Measurements from ENCODE around the gene POU2F3. TPM values are rescaled to one million over a fixed set of nuclear protein-coding genes. Genes with fewer than 3 reads are reported as not detected.
A peak's percentile ranks its signal among the peaks of the same experiment; 100 is the strongest.

The POU2F3 gene
- total RNA-seq, 4 donors from 2014 or later: 0.22 TPM; not detected in 3

DNA sequence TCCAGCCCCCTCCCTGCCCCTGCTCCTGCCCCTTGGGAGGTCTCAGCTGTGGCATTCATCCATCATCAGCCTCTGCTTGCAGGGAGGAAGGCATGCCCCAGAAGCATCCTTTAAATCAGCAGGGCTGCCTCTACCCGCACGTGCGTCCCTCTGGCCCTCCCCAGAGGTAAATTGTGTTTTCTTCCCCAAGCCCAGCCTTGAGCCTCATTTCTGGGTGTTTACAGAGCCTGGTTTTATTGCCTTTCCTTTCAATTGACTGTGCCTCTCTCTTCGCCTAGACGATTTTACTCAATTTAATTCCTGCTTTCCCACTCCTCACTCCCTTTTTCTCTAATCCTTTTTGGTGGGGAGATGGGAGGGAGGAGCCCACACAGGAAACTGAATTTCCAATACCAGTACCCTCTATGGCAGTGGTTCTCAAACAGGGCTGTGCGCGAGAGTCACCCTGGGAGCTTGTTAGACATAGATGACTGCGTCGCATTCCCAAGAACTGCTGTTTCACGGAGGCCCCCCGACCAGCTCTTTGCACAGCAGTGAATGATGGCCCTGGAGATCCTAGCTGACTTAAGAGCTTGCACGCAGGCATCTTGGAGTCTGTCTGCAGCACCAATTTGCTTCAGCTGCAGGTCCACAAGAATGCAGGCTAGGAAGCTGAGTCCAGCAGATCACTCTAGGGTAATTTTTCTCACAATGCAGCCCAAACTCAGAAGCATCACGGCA, 44.2 kb upstream of the POU2F3 start:
- no peak for TF ChIP-seq POLR2A (IDR thresholded peaks at IDR 0.05)
- TF ChIP-seq EP300 (IDR thresholded peaks at IDR 0.05): no peak
- TF ChIP-seq, protein P1, sequence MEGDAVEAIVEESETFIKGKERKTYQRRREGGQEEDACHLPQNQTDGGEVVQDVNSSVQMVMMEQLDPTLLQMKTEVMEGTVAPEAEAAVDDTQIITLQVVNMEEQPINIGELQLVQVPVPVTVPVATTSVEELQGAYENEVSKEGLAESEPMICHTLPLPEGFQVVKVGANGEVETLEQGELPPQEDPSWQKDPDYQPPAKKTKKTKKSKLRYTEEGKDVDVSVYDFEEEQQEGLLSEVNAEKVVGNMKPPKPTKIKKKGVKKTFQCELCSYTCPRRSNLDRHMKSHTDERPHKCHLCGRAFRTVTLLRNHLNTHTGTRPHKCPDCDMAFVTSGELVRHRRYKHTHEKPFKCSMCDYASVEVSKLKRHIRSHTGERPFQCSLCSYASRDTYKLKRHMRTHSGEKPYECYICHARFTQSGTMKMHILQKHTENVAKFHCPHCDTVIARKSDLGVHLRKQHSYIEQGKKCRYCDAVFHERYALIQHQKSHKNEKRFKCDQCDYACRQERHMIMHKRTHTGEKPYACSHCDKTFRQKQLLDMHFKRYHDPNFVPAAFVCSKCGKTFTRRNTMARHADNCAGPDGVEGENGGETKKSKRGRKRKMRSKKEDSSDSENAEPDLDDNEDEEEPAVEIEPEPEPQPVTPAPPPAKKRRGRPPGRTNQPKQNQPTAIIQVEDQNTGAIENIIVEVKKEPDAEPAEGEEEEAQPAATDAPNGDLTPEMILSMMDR (IDR thresholded peaks at IDR 0.05): no peak
- Histone ChIP-seq H3K27ac (peak overlapping the region in 1 of 4 donors; percentile 66), H3K4me1 (peaks cover 0 to 72% (median 26%) of the 10 kb centered on the region in 4 donors), H3K4me3 (no peak overlapping the region), H3K36me3 (no peaks in the 10 kb centered on the region), H3K9me3 (no peaks in the 10 kb centered on the region), H3K27me3 (no peaks in the 10 kb centered on the region)
- DNase-seq (ENCODE audit: low spot score in 2 of 2): no peak
- 60 to 67% methylated on average over 13 of the region's 13 CpGs for WGBS, 2 donors

DNA sequence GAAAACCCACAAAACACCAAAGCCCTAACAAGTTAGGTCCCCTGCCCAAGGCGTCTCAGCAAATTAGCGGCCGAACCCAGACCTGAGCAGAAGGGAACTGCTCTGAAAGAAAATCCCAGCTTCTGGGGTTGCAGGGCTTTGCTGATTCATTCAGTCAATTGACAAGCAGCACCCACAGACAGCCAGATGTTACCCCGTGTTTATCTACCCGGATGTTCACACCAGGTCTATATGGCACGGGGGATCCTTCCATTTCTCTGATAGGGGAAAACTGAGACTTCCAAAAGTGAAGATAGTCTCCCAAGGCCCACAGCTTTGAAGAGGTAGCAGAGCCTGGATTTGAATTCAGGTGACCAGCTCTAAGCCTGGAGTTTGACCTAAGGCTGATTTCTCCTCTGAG, 43.1 kb upstream of the POU2F3 start:
- Histone ChIP-seq H3K27me3 (no peaks in the 10 kb centered on the region), H3K4me3 (no peak overlapping the region), H3K36me3 (no peaks in the 10 kb centered on the region), H3K4me1 (peaks cover 0 to 63% (median 26%) of the 10 kb centered on the region in 4 donors), H3K27ac (peak overlapping the region in 3 of 4 donors; percentile 62 to 77 (median 66)), H3K9me3 (no peaks in the 10 kb centered on the region)
- no peak for DNase-seq (ENCODE audit: low spot score in 2 of 2)
- TF ChIP-seq EP300 (IDR thresholded peaks at IDR 0.05) (no peak), POLR2A (IDR thresholded peaks at IDR 0.05) (no peak)
- TF ChIP-seq, protein P1 (IDR thresholded peaks at IDR 0.05): no peak
- 74 to 86% methylated on average over 6 of the region's 6 CpGs for WGBS, 2 donors

DNA sequence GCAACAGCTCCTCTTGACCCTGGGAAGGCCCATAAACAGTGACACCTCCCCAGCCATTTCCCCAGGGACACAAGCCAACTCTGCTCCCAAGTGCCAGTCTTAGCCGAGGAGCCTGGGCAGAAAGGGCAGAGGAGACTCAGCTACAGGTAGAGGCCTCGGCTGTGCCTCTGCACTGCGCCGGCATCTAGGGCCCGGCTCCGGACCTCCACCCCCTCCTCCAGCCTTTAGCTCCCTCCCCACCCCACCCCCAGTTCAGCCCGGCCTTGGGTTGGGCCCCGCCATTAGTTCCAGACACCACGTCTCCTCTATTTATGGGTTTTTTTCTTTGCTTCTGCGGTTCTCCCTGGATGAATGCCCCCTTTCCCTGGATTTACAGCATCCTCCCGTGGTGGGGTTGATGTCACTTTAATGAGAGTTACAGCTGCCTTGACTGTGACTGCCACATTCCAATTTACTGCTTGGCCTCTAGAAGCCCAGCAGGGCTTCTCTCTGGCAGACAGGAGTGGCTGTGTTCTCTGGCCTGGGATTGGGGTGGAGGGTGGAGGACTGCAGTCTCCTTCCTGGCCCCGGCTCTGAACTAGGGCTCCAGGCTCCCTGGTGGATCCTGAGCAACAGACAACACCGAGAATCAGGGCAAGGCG, 42.6 kb upstream of the POU2F3 start:
- Histone ChIP-seq H3K27me3 (no peaks in the 10 kb centered on the region), H3K4me1 (peaks cover 0 to 60% (median 26%) of the 10 kb centered on the region in 4 donors), H3K27ac (peak overlapping the region in 3 of 4 donors; percentile 62 to 77 (median 66)), H3K36me3 (no peaks in the 10 kb centered on the region), H3K4me3 (no peak overlapping the region), H3K9me3 (no peaks in the 10 kb centered on the region)
- 33 to 34% methylated on average over 12 to 14 of the region's 14 CpGs for WGBS, 2 donors
- TF ChIP-seq EP300 (IDR thresholded peaks at IDR 0.05) (no peak), POLR2A (IDR thresholded peaks at IDR 0.05) (no peak)
- TF ChIP-seq, protein P1 (IDR thresholded peaks at IDR 0.05): no peak
- DNase-seq (ENCODE audit: low spot score in 2 of 2): peak in 1 of 2 donors; percentile 15

DNA sequence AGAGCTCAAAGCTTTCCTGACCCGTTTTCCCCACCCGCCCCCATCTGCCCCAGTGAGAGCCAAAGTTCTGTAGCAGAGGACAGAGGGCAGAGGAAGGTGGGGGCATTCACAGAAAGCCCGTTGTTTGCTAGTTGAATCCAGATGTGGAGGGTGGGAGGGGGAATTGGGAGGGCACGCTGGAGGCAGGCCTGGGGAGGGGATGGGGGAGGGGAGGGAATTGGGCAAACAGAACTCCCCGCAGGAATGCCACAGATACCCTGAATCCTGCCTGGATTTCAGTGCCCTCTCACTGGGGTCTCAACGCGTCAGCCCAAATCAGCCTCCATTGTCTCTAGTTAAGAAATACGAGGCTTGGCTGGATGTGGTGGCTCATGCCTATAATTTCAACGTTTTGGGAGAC, 42.0 kb upstream of the POU2F3 start:
- 31 to 34% methylated on average over 7 to 9 of the region's 9 CpGs for WGBS, 2 donors
- Histone ChIP-seq H3K27me3 (no peaks in the 10 kb centered on the region), H3K36me3 (no peaks in the 10 kb centered on the region), H3K4me3 (no peak overlapping the region), H3K9me3 (no peaks in the 10 kb centered on the region), H3K4me1 (peaks cover 0 to 54% (median 24%) of the 10 kb centered on the region in 4 donors), H3K27ac (peak overlapping the region in 3 of 4 donors; percentile 62 to 77 (median 66))
- no peak for DNase-seq (ENCODE audit: low spot score in 2 of 2)
- no peak for TF ChIP-seq POLR2A (IDR thresholded peaks at IDR 0.05)
- TF ChIP-seq, protein P1 (IDR thresholded peaks at IDR 0.05): no peak
- no peak for TF ChIP-seq EP300 (IDR thresholded peaks at IDR 0.05)

DNA sequence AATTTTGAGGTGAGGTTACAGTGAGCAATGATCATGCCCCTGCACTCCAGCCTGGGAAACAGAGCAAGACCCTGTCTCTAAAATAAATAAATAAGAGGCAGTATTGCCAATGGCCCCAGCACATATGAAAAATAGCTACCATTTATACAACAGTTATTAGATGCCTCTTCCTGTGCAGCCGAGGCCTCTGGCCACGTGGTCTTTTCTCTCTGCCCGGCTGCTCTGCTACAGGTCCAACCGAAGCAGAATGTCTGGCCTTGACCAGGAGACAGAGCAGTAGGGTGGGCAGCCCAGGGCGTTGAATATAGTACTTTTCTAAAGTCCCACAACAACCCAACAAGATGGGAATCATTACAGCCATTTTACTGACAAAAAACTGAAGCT, 41.5 kb upstream of the POU2F3 start:
- TF ChIP-seq EP300 (IDR thresholded peaks at IDR 0.05): no peak
- TF ChIP-seq, protein P1 (IDR thresholded peaks at IDR 0.05): no peak
- no peak for TF ChIP-seq POLR2A (IDR thresholded peaks at IDR 0.05)
- 39 to 41% methylated on average over 5 of the region's 5 CpGs for WGBS, 2 donors
- peak overlapping the region in 3 of 4 donors; percentile 62 to 77 (median 66) for H3K27ac ChIP-seq

More for the DNA sequence above, 41.5 kb upstream of the POU2F3 start:
- Histone ChIP-seq H3K27me3 (no peaks in the 10 kb centered on the region), H3K4me1 (peaks cover 0 to 49% (median 23%) of the 10 kb centered on the region in 4 donors), H3K4me3 (no peak overlapping the region), H3K36me3 (no peaks in the 10 kb centered on the region), H3K9me3 (no peaks in the 10 kb centered on the region)
- DNase-seq (ENCODE audit: low spot score in 2 of 2): no peak
